ENCODE data around the gene HSPB3.
"Not testable (repeated sequence)": the region's sequence is repeated elsewhere in the genome, so short reads cannot be mapped to it uniquely, and the experiment has no call there.

Gene HSPB3

DNA sequence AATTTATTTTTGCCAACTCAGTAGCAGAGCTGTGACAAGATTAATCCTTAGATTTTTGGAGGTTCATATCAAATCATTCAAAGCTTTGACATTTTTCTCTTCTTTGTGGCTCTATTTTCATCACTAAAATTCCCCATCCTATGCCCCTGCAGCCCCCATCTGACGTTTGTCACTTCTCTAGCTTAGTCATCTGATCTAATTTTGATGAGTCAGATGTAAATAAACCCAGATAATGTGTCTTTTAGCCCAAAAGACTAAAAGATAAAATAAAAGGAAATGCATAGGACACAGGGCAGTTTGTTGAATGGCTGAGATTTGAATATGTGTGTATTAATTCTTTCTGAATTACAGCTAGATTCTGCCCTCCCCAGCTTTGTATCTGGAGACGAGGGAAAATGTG, 897 bp upstream of the HSPB3 start:
- no peak for DNase-seq (ENCODE audit: extremely low read depth in 1 of 2, low read depth in 1 of 2)

DNA sequence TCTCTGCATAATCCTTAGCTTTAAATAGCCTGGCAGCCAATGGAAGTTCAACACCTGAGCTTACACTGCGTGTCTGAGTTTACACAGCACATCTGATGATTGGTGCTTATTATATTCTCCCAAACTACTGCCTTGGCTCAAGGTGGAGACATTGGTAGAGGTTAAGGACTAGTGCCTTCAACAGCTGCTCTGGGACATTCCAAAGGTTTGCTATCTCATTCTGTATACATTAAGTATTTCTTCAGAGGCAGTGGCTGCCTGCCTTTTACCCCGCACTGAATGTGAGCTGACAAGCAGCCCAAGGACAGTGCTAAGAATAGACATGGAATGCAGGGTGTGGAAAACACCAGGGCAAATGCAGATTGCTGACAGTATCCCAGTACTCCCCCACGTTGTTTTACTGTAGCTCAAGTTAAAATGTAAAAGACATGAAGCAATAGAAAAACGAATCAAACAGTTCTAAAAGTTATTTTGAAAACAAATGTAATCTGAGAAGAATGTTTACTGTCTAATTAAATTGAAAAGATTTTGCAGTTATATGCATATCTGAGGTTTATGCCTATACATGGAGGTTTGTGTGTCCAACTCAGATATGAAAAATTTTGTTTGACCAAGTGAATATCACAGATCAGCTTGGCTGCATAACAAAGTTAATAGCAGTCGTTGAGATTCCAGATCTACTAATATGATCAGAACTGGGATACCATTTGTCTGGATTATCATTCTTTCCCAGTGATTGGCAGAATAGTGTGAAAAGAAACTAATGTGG, 1.8 kb downstream of the HSPB3 start:
- DNase-seq (ENCODE audit: extremely low read depth in 1 of 2, low read depth in 1 of 2): no peak

- no peak for DNase-seq (ENCODE audit: extremely low read depth in 1 of 2, low read depth in 1 of 2)
These were observed 2.7 kb downstream of the HSPB3 start for GRCh38 chr5:54458221-54458620.

DNA sequence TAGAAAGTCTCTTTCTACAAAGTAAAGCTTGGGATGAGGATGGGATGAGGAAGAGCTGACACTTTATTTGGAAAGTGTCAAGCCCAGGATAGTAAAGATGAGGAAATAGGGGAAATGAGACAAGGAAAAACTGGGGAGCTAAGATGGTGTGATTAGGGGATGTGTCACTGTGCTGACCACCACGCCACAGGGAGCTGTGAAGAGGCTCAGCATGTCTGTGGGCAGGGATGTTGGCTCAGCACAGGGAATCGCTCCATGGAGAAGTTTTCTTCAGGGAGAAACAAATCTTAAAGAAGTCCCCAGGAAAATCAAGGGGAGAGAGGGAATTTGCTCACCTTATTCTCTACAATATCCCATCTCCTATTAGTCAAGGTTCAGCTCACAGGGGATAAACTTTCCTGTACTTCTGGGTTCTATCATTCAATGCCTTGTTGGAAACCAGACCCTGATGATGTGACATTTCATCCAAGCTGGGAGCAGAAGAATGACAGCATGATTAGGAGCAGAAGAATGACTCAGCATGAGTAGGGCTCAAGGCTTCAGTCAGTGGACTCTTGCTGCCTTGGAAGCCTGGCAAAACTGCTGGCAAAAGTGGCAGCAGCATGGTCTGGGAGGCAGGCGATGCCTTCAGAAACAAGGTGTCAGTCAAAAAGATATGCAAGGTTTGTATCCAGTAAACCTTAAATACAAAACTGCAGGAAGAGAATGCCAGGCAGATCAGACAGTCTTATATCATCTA, 4.9 kb downstream of the HSPB3 start:
- DNase-seq (ENCODE audit: extremely low read depth in 1 of 2, low read depth in 1 of 2): no peak

GRCh38 chr5:54462281-54462680, 6.8 kb downstream of the HSPB3 start:
- DNase-seq (ENCODE audit: extremely low read depth in 1 of 2, low read depth in 1 of 2): no peak

DNA sequence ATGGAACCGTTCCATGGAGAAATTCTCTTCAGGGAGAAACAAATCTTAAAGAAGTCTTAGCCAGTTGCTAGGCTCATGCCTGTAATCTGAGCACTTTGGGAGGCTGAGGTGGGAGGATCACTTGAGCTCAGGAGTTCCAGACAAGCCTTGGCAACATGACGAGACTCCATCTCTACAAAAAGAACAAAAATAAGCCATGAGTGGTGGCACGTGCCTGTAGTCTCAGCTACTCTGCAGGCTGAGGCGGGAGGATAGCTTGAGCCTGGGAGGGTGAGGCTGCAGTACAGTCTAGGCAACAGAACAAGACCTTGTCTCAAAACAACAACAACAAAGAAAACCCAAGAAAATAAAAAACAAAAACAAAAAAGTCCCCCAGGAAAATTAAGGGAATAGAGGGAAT, 8.2 kb downstream of the HSPB3 start:
- DNase-seq (ENCODE audit: extremely low read depth in 1 of 2, low read depth in 1 of 2): no peak

DNA sequence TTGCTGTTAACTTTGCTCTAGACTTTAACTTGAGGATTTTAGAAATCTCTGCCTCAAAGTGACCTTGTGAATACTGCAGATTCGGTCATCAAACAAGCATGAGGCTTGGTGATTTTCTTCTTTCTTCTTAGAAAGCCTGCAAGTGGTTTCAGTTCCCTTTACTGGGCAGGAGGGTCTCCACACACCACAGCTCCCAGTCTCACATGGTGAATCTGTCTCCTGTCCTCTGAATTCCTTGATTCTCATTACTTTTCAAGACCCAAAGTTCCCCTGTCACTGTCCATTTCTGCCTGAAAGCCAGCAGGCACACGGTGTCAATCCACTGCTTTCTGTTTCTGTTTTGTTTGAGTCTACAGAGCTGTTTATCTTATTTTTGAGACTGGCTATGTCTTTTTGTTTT, 14.1 kb downstream of the HSPB3 start:
- DNase-seq (ENCODE audit: extremely low read depth in 1 of 2, low read depth in 1 of 2): no peak

GRCh38 chr5:54470128-54470527, 14.6 kb downstream of the HSPB3 start:
- DNase-seq (ENCODE audit: extremely low read depth in 1 of 2, low read depth in 1 of 2): no peak

DNA sequence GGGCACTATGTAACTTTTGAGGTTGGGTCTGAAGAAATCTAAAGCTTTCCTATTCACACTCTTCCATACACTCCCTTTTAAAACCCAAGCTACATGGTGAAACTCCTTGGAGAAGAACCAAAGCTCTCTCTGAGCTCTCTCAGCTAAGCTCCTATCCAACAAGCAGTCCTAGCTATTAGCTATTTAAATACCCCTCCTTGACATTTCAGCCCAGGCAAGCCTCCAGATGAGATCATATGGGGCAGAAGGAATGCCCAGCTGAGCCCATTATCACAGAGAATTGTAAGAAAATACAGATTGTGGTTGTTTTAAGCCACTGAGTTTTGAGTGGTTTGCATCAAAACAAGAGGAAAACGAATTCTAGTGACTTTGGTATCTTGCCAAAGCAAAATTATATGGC, 15.2 kb downstream of the HSPB3 start:
- DNase-seq (ENCODE audit: extremely low read depth in 1 of 2, low read depth in 1 of 2): no peak

GRCh38 chr5:54471398-54471797, 15.9 kb downstream of the HSPB3 start:
- no peak for DNase-seq (ENCODE audit: extremely low read depth in 1 of 2, low read depth in 1 of 2)

- DNase-seq (ENCODE audit: extremely low read depth in 1 of 2, low read depth in 1 of 2): no peak
These were observed 21.2 kb downstream of the HSPB3 start for GRCh38 chr5:54476682-54477081.

- no peak for DNase-seq (ENCODE audit: extremely low read depth in 1 of 2, low read depth in 1 of 2)
These were observed 22.5 kb downstream of the HSPB3 start for GRCh38 chr5:54477941-54478478.

DNA sequence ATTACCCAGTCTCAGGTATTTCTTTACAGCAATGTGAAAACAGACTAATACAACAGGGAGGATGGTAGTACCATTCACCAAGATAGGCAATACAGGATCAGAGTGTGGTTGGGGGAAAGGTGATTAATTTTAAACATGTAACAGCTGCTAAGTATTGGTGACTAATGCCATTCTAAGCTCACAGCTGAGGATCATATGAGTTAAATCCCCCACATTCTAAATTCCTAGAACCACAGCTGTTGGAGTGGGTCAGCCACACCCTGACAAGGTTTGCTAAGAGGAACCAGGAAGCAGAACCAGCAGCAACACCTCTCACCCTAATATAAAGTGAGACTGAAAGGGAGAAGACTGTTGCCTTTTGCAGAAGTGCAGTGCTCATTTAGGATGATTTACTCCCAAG, 24.8 kb downstream of the HSPB3 start:
- DNase-seq (ENCODE audit: extremely low read depth in 1 of 2, low read depth in 1 of 2): no peak

DNA sequence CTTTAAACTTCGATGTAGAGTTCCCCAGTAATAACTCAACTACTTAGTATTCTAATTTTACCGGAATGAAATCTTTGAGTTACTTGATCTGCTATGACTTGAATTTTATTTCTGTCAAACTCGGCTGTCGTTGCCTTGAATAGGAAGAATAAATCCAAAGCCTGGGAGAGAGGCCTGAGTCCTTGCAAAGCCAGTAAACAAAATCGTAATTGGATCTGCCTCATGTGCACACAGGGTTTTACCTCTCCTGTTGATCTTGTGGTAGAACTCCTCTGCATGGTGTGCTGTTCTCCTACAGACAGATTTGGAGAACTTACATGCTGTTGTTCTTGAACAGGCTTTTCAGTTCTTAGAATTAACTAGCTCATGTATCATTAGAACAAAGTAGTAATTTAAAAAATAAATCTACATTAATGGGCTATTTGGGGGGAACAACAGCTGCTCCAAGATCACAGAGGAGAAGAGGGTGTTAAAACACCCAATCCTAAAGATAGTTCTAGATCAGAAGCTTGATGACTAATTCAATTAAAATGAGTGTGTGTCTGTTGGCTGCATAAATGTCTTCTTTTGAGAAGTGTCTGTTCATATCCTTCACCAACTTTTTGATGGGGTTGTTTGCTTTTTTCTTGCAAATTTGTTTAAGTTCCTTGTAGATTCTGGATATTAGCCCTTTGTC, 28.9 kb downstream of the HSPB3 start:
- no peak for DNase-seq (ENCODE audit: extremely low read depth in 1 of 2, low read depth in 1 of 2)

- not testable (repeated sequence) for DNase-seq (ENCODE audit: extremely low read depth in 1 of 2, low read depth in 1 of 2)
These were observed 30.2 kb downstream of the HSPB3 start for GRCh38 chr5:54485659-54486058.

DNA sequence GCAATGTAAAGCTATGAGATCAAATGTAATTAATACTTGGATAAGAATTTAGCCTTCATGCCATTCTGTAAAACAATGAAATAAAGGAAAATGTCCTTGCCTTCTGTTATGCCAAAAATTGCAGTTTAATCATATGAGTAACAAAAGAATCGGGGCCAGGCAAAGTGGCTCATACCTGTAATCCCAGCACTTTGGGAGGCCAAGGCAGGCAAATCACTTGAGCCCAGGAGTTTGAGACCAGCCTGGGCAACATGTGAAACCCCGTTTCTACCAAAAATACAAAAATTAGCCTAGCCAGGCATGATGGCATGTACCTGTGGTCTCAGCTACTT, 34.1 kb downstream of the HSPB3 start:
- DNase-seq (ENCODE audit: extremely low read depth in 1 of 2, low read depth in 1 of 2): not testable (repeated sequence)

GRCh38 chr5:54491326-54491725, 35.8 kb downstream of the HSPB3 start:
- DNase-seq (ENCODE audit: extremely low read depth in 1 of 2, low read depth in 1 of 2): no peak

- DNase-seq (ENCODE audit: extremely low read depth in 1 of 2, low read depth in 1 of 2): no peak
These were observed 36.7 kb downstream of the HSPB3 start for GRCh38 chr5:54492178-54492577.

DNA sequence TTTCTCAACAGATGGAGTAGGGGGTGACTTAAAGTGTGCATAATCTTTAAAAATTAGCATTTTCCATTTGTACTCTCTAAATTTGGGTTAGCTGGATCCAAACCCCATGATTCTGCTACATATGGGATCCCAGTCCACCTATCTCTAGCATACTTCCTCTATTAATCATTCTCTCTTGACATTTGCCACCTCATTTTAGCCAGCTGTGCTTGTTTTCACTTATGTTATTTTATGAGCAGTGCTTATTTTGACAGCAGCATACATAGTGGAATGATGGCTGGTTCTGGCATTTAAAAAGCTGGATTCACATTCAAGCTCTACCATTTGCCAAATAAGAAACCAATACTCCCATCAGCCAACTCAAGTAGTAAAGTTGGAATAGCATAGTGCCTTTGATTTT, 39.5 kb downstream of the HSPB3 start:
- no peak for DNase-seq (ENCODE audit: extremely low read depth in 1 of 2, low read depth in 1 of 2)

Data from stimulated activated CD8-positive, alpha-beta memory T cell treated with anti-CD3 and anti-CD28 coated beads, Interleukin-7, amount 100 ng/mL, for 48 hours (primary cell).